ENCODE data around the gene RFESD.

The RFESD gene

DNA sequence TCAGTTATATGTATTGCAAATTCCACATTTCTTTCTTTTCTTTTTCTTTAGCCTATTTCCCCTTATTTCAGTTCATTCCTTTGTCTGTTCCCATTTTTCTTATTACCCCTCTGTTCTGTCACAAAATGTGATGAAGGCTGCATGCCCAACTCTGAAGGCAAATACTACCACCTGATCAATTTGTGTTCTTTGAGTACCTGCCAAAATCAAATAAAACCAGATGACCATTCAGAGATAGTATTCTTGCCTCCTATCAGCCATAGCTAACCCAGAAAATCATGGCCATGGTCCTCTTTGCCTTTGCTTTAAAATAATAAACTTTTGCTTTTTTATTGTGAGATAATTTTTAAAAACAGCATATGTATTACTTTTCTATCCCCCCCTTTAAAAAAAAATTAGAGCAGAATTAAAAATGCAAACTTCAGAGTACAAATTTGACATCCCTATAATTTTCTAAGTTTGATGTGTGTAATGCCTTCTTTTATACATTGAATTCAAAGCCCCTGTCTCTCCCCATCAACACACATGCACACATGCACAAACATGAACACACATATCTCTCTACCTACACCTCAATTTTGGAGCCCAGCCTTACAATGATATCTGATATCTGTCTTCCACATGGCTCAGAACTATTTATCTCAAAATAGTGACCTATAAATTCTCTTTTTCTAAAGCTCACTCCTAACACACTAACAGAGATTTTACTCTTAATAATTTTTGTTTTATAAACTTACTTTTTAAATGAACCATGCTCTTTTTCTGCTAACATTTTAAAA, 3.5 kb downstream of the RFESD start:
- DNase-seq (ENCODE audit: low read depth) = no peak
- H3K4me3 ChIP-seq (ENCODE audit: low read depth, low read length) = no peak overlapping the region
- TF ChIP-seq, protein P1, sequence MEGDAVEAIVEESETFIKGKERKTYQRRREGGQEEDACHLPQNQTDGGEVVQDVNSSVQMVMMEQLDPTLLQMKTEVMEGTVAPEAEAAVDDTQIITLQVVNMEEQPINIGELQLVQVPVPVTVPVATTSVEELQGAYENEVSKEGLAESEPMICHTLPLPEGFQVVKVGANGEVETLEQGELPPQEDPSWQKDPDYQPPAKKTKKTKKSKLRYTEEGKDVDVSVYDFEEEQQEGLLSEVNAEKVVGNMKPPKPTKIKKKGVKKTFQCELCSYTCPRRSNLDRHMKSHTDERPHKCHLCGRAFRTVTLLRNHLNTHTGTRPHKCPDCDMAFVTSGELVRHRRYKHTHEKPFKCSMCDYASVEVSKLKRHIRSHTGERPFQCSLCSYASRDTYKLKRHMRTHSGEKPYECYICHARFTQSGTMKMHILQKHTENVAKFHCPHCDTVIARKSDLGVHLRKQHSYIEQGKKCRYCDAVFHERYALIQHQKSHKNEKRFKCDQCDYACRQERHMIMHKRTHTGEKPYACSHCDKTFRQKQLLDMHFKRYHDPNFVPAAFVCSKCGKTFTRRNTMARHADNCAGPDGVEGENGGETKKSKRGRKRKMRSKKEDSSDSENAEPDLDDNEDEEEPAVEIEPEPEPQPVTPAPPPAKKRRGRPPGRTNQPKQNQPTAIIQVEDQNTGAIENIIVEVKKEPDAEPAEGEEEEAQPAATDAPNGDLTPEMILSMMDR (conservative IDR thresholded peaks at IDR 0.05; ENCODE audit: low read depth, low read length) = no peak

- no peak for DNase-seq (ENCODE audit: low read depth)
- no peak overlapping the region for H3K4me3 ChIP-seq (ENCODE audit: low read depth, low read length)
- TF ChIP-seq, protein P1 (conservative IDR thresholded peaks at IDR 0.05; ENCODE audit: low read depth, low read length) = no peak
These were observed 6.3 kb downstream of the RFESD start for GRCh38 chr5:95652849-95653248.

DNA sequence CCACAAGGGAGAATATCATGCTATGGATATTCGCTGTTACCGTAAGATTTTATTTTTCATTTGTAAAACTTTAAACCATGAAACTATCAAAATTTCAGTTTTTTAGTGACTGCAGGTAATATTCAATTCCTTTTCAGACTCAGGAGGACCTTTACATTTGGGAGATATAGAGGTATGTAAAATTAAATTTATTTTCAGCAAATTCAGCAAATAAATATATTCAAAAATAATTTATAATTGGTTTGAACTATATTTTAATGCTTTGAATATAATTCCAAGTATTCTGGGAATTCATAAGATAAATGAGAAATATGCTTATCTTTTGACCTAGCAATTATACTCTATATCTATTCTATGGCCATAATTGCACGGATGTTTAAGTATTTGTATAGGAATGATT, 7.6 kb downstream of the RFESD start:
- TF ChIP-seq, protein P1 (conservative IDR thresholded peaks at IDR 0.05; ENCODE audit: low read depth, low read length) = no peak
- no peak for DNase-seq (ENCODE audit: low read depth)

GRCh38 chr5:95655575-95655974, 9.0 kb downstream of the RFESD start:
- no peak for DNase-seq (ENCODE audit: low read depth)
- TF ChIP-seq, protein P1 (conservative IDR thresholded peaks at IDR 0.05; ENCODE audit: low read depth, low read length) = no peak
- no peak overlapping the region for H3K4me3 ChIP-seq (ENCODE audit: low read depth, low read length)

More for the DNA sequence above, 7.6 kb downstream of the RFESD start:
- H3K4me3 ChIP-seq (ENCODE audit: low read depth, low read length) = no peak overlapping the region

GRCh38 chr5:95660060-95660459, 13.5 kb downstream of the RFESD start:
- TF ChIP-seq, protein P1 (conservative IDR thresholded peaks at IDR 0.05; ENCODE audit: low read depth, low read length) = no peak
- H3K4me3 ChIP-seq (ENCODE audit: low read depth, low read length) = no peak overlapping the region
- no peak for DNase-seq (ENCODE audit: low read depth)

GRCh38 chr5:95662946-95663345, 16.4 kb downstream of the RFESD start:
- H3K4me3 ChIP-seq (ENCODE audit: low read depth, low read length) = no peak overlapping the region
- TF ChIP-seq, protein P1 (conservative IDR thresholded peaks at IDR 0.05; ENCODE audit: low read depth, low read length) = no peak
- no peak for DNase-seq (ENCODE audit: low read depth)

DNA sequence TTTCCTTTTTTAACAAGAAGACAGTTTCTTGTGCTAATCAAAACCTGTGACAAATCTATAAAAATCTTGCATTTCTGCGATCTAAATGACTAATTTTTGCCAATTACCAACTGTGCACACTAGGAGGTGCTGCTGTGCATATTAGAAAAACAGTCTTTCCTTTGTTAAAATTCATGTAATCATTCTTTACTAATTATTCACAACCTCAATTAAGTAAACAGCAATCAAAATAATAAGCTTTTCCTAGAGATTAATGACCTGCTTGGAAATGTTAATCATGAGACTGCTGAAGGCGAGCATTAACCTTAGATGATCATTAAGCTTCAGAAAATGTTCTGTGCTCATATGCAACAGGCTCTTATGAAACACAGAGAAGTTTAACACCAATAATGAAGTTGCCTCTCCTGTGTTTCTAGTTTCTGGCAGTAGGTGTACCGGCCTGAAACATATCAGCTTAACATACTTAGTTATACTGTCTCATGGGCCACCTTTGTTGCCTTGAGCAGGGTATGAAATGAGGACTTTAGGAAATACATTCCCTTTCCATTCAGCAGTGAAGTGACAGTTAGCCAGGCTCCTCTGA, 17.7 kb downstream of the RFESD start:
- TF ChIP-seq, protein P1 (conservative IDR thresholded peaks at IDR 0.05; ENCODE audit: low read depth, low read length) = peak; percentile 74
- peak; percentile 59 for DNase-seq (ENCODE audit: low read depth)
- H3K4me3 ChIP-seq (ENCODE audit: low read depth, low read length) = no peak overlapping the region
